GM19099 (cell line): ENCODE data around the gene KDM7A.

Experiments used
- POLR2A ChIP-seq: IDR thresholded peaks from 3 replicates; pipeline ENCODE4 v1.6.1; 2011; ENCODE audit warnings: low read depth; ENCODE audit not compliant: insufficient read length; ENCODE audit errors: extremely low read depth

KDM7A gene

DNA sequence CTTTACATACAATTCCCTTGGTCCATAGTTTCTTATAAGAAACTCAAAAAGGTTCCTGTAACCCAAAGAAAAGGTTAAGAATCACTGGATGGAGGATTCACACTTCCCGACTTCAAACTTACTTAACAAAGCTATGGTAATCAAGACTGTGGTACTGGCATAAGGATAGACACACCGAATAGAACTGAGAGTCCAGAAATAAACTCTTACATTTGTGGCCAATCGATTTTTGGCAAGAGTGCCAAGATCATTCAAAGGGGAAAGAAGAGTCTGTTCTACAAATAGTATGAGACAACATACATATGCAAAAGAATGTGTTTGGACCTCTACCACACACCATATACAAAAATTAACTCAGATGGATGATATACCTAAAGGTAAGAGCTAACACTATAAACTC, 32.8 kb downstream of the KDM7A start:
- no peak for TF ChIP-seq POLR2A

DNA sequence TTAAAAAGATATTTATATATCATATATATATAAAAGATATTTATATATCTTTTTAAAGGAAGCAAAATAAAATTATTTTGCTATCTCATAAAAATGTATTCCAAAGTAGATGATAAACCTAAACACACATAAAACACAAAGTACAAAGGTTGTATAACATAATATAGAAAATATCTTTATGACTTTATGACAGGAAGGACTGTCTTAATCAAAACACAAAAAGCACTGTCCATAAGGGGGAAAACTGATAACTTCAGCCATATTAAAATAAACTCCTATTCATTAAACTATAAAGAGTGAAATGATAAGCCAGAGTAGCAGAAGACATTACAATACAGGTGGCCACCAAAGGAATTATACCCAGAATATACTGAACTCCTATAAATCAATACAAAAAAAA, 34.8 kb downstream of the KDM7A start:
- TF ChIP-seq POLR2A: no peak

DNA sequence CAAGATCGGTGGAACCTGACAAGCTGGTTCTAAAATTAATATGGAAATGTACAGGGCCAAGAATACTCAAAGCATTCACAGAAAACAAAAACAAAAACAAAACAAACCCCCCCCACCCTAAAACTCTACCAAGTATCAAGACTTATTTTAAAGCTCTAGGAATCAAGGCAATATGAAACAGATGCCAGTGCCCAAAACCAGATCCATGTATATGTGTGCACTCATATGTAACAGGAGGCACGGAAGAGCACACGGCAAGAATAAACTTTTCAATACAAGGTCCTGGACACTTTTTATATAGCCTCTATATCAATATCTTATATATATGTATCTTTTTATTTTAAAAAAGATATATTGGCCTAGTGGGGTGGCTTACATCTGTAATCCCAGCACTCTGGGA, 35.5 kb downstream of the KDM7A start:
- no peak for TF ChIP-seq POLR2A

DNA sequence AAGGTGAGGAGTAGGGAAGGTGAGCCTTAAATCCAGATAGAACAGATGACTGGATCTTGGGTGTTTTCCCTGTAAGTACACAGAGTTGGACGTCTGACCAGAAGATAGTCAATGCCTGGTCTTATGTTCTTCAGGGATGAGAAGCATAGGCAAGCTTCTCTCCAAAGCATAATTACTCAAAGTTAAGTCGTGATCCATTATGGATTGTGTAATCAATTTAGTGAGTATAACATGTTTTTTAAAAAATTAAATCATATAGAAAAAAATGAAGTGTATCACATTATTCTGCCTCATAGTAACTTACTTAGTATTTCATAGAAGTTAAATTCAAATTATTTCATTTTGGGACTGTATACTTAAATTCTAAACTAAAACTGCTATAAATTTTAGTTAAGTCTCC, 39.7 kb downstream of the KDM7A start:
- no peak for TF ChIP-seq POLR2A

DNA sequence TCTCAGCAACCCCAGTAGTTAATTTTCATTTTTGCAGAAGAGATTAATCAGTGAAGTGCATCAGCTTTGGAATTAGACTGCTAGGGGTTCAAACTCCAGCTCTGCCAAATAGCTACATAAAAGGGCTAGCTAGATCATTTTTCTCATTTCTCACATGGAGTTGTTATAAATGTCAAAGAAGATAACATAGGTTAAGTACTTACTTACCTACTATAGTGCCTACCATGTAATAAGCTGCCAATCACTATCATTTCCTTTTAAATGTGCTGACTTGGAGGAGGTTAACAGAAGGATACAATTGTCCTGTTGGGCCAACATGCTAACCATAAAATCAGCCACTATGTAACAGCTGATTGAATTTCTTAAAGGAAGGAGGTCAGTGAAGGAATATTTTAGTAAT, 40.7 kb downstream of the KDM7A start:
- no peak for TF ChIP-seq POLR2A

DNA sequence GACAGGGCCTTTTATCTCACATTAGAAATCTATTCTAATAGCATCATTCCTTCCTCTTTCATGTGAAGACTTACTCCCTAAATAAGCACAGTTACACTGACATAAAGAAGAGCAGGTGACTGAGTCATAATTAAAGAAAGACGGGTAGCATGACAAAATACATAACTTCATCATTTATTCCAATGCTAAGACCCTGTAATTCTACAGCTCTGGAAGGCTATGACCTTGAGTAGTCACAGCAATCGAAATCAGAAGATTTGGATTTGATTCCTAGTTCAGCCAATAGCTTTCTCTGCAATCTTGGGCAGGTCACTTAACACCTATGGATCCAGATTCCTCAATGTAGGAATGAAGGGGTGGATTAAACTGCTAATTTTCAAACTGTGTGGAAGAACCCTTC, 42.7 kb downstream of the KDM7A start:
- no peak for TF ChIP-seq POLR2A

DNA sequence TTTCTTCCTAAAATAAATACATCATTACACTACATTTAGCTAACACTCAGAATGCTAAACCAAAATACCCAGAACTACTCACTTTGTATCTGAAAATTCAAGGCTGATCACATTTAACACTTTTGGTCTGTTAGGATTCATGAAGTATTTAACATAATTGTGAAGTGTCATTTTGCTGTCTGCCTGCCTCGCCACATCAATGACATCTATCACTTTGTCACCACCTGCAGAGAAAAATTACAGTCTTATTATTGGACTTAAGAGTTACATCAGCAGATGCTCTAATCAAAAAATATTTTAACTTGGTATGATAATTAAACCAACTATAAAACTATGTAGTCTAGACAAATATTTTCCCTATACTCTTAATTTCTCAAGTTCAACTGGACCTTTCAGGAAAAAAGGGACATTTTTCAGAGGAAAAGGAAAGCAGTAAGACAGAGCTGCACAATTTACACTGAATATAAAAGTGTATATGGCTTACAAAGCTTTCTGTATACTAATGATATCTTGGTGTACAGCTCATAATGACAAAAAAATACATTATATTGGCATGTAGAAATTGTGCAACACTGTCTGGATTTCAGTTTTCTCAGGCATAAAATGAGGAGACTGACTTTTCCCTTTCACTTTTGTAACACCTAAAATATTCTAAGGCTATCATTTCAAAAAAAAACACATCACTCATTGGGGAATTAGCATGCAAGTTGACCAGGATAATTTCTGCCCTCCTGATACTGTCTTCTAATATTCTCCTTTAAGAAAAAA, 49.2 kb downstream of the KDM7A start:
- no peak for TF ChIP-seq POLR2A

DNA sequence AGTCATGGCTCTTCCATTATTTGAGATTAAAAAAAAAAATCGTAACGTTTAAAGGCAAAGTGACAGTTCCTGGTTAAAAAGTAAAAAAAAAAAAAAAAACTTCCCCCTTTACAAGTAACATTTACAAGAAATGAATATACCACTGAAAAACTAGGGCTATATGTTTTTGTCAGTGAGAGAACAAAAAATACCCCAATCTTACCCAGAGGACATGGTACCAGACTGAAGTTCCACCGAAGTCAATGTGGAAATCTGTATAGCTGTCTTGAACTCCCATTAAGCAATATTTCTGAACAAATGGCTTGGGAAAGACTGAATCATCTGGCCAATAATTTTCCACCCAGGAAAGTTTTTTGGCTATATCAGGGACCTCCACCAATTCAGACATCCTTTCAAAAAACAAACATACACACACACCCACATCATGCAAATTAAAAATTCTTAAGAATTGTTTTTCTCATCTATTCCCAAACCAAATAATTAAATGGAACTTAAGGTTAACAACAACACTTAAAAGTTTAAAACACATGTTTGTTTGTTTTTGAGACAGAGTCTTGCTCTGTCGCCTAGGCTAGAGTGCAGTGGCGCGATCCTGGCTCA, 50.2 kb downstream of the KDM7A start:
- no peak for TF ChIP-seq POLR2A

DNA sequence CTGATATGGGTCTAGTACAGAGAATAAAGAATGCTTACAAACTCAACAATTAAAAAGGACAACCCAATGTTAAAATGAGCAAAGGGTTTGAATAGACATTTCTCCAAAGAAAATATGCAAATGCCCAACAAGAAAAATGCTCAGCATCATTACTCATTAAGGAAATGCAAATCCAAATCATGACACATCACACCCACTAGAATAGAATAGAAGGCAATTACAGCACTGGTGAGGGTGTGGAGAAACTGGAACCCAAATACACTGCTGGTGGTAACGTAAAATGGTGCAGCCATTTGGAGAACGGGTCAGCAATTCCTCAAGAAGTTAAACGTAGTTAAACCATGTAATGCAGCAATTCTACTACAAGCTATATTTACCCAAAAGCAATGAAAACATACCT, 53.8 kb downstream of the KDM7A start:
- TF ChIP-seq POLR2A: no peak

DNA sequence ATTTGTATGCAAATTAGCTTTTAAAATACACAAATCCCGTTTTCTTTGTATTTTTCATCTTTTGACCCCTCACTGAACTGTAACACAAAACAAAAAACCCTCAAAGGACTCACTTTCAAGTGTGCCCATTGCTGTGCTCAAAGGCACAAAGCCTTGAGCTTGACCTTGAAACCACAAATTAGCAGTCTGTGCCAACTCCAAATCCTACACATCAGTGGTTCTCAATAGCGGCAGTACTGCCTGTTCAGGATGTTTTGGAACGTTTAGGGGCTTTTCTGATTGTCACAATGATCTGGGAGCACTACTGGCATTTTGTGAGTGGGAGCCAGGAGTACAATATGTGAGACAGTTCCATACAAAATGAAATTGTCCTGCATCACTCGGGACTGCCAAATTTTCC, 55.5 kb downstream of the KDM7A start:
- TF ChIP-seq POLR2A: no peak

DNA sequence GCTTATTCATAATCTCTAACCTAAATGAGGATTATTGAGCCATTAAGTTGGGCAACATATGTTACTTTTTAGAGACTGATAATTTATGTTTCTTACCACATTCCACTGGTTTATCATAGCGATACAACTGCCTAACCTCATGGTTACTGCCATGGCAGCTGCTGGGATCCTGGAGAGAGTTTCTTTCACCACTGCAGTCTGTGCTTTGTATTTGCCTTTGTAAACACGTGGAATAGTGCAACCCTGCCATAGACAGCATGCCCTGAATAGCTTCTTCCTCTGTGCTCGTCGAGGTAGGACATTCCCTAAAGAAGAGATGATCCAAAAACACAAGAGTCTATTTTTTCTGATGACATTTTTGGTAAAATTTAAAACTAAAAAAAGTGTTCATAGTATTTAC, 80.3 kb downstream of the KDM7A start:
- TF ChIP-seq POLR2A: no peak

DNA sequence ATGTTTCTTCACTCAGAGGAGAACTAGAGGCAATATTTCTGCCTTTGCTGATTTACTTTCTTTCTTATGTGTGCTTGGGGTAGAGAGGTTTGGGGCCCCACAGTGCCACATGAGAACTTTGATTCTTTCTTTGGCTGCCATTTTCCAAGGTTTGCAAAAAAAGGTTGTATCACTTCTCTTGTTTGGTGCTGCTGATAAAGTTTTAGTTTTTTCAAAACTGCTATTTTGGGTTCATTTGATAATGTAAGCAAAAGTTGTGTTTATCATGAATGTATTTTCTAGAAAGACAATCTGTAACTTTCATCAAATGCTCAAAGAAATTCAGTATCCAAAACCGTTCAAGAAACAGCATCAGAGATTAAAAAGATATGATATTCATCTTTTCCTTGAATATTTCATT, 83.4 kb downstream of the KDM7A start:
- TF ChIP-seq POLR2A: no peak

DNA sequence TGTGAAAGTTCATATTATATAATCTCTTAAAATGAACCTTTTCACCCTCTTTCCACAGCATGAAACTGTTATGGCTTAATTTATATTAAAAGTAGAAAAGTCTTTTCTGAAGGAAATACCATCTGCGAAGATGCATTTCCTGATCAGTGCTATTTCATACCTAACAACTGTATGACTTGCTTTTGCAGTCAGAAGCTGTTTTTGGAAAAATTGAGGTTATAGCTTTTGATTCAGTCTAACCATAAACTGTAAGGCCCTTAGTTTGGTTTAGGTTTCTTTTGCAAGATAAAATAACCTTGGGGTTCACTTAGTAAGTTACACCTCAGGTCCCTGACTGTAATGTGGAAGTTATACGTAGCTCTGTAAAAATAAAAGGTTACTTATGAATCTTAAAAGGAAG, 91.3 kb downstream of the KDM7A start:
- no peak for TF ChIP-seq POLR2A

DNA sequence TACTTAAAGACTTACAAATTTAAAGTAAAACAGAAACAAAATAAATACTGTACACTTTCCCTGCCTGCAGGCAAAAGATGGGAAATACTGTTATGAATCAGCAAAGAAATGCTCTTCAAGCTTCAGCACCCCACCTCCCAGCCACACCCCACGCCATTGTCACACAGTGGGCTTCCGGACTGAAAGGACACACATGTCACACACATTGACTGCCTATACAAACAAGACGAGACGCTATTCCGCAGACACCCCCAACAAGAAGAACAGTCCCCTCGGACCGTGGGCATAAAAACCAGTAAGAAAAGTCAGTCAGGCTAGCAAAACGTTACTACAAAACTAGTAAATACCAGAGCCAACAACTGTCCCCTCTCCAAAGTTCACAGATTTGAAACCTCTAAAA, 91.8 kb downstream of the KDM7A start:
- TF ChIP-seq POLR2A: no peak

DNA sequence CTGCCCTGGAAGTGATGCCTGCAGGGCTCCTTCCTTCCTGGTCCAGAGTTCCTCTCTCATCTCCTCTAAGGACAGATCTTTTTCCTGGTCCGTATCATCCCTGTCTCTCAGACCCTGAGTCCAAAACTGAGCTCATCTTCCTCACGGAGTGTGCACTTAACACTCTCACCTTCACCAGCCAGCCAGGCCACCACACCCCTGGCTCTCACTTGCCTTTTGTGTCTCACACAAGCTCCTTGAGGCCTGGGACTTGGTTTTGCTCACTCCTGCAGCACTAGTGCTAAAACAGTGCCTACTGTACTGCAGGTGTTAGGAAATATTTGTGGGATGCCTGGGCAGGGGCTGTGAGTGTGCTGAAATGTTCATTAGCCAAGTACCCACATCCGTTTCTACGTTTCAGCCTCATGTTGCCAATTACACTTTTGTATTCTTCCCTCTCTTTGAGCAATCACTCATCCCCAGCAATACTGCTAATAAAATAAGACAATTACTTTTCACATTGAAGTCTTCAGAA, 92.6 kb downstream of the KDM7A start:
- TF ChIP-seq POLR2A: no peak

DNA sequence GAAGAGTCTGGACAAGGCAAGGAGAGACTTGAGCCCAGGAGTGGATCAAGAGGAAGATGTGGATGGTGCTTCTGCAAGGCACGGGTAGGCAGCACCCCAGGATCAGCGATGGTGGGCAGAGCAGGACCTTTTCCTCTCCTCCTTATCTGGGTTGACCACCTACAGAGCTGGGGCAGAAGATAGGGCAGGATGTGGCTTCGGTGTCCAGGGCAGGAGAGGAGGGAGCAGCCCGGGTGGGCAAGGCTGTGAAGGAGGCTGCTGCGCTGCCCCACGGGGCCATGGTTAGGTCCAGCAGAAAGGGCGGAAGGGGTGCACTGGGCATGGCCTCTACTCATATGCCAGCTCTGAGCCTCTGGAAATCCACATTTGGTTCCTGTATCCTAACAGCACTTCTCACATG, 94.0 kb downstream of the KDM7A start:
- no peak for TF ChIP-seq POLR2A
